Skeletal muscle tissue (tissue), 4 donors: ENCODE measurements around the gene GPR84. TPM values are rescaled to one million over a fixed set of nuclear protein-coding genes. Genes with fewer than 3 reads are reported as not detected.

ENCODE experiments used
- H3K27ac ChIP-seq: one replicate; pipeline ENCODE4 v1.7.0; 2013; ENCODE audit warnings: mild to moderate bottlenecking, low read depth, low read length, inconsistent platforms
- H3K27me3 ChIP-seq, 3 donors: one replicate each; pipeline ENCODE4 v1.7.0; 2013; ENCODE audit warnings: low read length in 3 of 3; ENCODE audit not compliant: control insufficient read depth in 3 of 3, insufficient read depth in 3 of 3
- H3K36me3 ChIP-seq, 3 donors: one replicate each; pipeline ENCODE4 v1.7.0; 2013; ENCODE audit warnings: low read length in 3 of 3; ENCODE audit not compliant: control insufficient read depth in 3 of 3, insufficient read depth in 3 of 3
- H3K4me1 ChIP-seq, 3 donors: one replicate each; pipeline ENCODE4 v1.7.0; 2013; ENCODE audit warnings: low read length in 3 of 3, mild to moderate bottlenecking in 3 of 3; ENCODE audit not compliant: control insufficient read depth in 3 of 3, insufficient read depth in 3 of 3
- H3K4me3 ChIP-seq, 3 donors: one replicate each; pipeline ENCODE4 v1.7.0; 2013; ENCODE audit warnings: low read length in 3 of 3
- H3K9ac ChIP-seq, 3 donors: one replicate each; pipeline ENCODE4 v1.7.0; 2013; ENCODE audit warnings: low read length in 3 of 3, mild to moderate bottlenecking in 3 of 3, moderate library complexity in 2 of 3, low read depth in 1 of 3
- H3K9me3 ChIP-seq, 3 donors: one replicate each; pipeline ENCODE4 v1.7.0; 2013; ENCODE audit warnings: low read length in 3 of 3; ENCODE audit not compliant: control insufficient read depth in 3 of 3
- total RNA-seq: library from RNA; depleted of rRNA; stranded (reverse); fragments of >200 nt; gene quantifications from one replicate; pipeline ENCODE4 v1.2.3, GENCODE V29; 2014
- donor health status: Osteomylitis.

Gene GPR84
- total RNA-seq, 1 donor from 2014 or later: not detected

DNA sequence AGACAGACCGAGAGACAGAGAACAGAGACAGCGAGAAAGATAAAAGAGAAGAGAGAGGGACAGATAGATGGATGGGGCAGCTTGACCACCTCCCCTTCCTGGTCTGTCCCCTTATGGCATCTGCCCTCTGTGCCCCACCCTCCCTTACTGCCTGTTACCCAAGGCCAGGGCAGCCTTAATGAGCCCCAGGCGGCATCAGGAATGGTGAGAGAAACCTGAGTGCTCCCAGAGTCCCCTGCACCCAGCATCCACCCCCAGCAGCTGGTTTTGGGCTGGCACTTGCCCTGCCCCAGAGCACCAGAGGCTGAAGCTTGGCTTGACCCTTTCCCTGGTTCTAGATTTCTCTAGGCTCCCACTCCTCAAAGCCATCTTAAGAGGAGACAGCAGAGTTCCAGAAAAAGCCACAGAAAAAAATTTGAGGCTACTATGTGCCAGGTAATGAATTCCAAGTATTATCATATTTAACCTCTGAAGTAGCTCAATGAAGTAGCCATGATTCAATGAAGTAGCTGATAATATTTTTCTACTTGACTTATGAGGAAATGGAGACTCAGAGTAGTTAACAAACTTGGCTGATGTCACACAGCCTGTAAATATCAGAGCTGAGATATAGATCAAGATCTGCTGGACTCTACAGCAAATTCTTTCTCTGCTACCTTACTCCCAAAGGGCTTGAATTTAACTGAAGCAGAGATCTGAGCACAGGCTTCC lies 22.3 kb upstream of the GPR84 start:
- Histone ChIP-seq H3K9me3 (no peaks in the 10 kb centered on the region), H3K27me3 (no peaks in the 10 kb centered on the region), H3K4me1 (peaks cover 29 to 60% (median 57%) of the 10 kb centered on the region in 3 donors), H3K4me3 (peak overlapping the region in 2 of 3 donors; percentile 43 to 45), H3K36me3 (no peaks in the 10 kb centered on the region), H3K9ac (peak overlapping the region in 1 of 3 donors; percentile 45), H3K27ac (peak overlapping the region; percentile 81)

GRCh38 chr12:54385251-54385914 lies 21.1 kb upstream of the GPR84 start:
- peak overlapping the region; percentile 61 to 88 (median 75) for H3K9ac ChIP-seq
- peak overlapping the region; percentile 56 to 79 (median 75) for H3K4me3 ChIP-seq
- H3K27ac ChIP-seq: peak overlapping the region; percentile 81
- no peaks in the 10 kb centered on the region for H3K27me3 ChIP-seq
- H3K36me3 ChIP-seq: peaks cover 0 to 4% (median 0%) of the 10 kb centered on the region in 3 donors
- H3K4me1 ChIP-seq: peaks cover 29 to 65% (median 62%) of the 10 kb centered on the region in 3 donors
- H3K9me3 ChIP-seq: no peaks in the 10 kb centered on the region

DNA sequence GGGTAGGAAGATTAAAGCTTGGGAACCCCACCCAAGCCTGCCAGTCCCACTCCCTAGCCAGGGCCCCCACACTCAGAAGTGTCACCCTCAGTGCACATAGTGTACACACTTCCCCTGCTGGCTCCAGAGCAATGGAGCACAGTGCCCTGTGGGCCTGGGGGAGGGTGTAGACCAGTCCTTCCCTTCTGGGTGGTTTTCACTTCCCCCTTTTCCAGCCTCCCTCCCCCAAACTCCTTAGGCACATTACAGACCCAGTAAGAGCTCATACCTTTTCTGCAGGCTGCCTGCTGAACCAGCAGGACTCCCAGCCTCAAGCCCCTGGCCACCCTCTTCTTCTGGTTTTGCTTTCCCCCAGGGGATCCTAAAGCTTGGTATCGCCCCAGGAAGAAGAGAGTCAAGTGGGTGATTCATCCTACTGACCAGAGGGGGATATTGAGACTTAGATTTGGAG lies 20.3 kb upstream of the GPR84 start, which contains the start of gene ZNF385A:
TSS of gene ZNF385A (minus strand) at position 143 of the 451 bp plus-strand sequence. CDS start 219 bp downstream, outside the sequence.
- H3K9me3 ChIP-seq: no peaks in the 10 kb centered on the region
- peaks cover 0 to 4% (median 0%) of the 10 kb centered on the region in 3 donors for H3K36me3 ChIP-seq
- no peaks in the 10 kb centered on the region for H3K27me3 ChIP-seq
- H3K27ac ChIP-seq: peak within 1 kb of the TSS; percentile 81
- H3K9ac ChIP-seq: peak within 1 kb of the TSS; percentile 61 to 88 (median 75)
- peaks cover 29 to 67% (median 67%) of the 10 kb centered on the region in 3 donors for H3K4me1 ChIP-seq
- H3K4me3 ChIP-seq: peak within 1 kb of the TSS; percentile 56 to 79 (median 75)

GRCh38 chr12:54383041-54383609 lies 18.8 kb upstream of the GPR84 start:
- no peaks in the 10 kb centered on the region for H3K27me3 ChIP-seq
- peak overlapping the region; percentile 34 for H3K27ac ChIP-seq
- peaks cover 0 to 4% (median 0%) of the 10 kb centered on the region in 3 donors for H3K36me3 ChIP-seq
- H3K4me3 ChIP-seq: peak overlapping the region in 1 of 3 donors; percentile 41
- H3K4me1 ChIP-seq: peaks cover 34 to 77% (median 71%) of the 10 kb centered on the region in 3 donors
- H3K9ac ChIP-seq: no peak overlapping the region
- H3K9me3 ChIP-seq: no peaks in the 10 kb centered on the region

- no peak overlapping the region for H3K4me3 ChIP-seq
- H3K36me3 ChIP-seq: peaks cover 0 to 10% (median 3%) of the 10 kb centered on the region in 3 donors
- no peaks in the 10 kb centered on the region for H3K27me3 ChIP-seq
- no peak overlapping the region for H3K27ac ChIP-seq
- H3K9ac ChIP-seq: no peak overlapping the region
- no peaks in the 10 kb centered on the region for H3K9me3 ChIP-seq
- H3K4me1 ChIP-seq: peaks cover 36 to 77% (median 68%) of the 10 kb centered on the region in 3 donors
Measured at GRCh38 chr12:54381136-54381535, 16.9 kb upstream of the GPR84 start.

DNA sequence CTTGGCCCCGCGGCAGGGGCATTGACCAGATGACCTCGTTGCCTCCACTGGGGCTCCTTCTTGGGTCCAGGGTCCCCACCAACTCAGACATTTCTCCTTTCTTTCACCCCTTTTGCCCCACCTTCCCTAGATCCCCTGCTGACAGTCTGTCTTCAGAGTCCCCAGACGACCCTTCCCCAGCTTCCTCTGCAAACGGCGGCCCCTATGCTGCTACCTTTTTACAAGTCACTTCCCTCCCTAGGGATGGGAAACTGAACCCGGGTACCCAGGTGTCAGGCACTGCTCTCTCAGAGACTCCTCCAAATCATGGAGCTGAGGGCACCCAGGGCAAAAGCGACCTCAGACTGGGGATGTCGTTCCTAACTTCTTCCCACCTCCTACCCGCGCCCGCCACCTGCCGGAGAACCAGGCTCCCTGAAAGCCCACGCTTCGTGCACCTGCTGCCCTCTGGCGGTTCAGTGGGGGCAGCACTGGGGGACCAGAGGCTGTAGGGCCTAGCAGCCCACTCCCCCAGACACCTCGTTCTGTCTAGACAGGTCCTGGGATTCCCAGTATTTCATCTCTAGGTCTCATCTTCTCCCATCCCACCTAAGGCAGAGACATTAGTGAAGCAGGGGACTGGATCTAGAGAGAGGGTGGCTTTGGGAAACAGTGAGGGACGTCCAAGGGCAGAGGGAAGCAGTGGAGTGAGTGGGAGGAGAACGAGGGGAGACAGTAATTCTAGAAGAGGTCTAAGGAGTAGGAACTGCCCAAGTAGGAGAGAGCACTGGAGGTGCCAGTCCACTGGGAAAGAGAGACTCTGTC lies 15.3 kb upstream of the GPR84 start:
- H3K4me1 ChIP-seq: peaks cover 38 to 79% (median 70%) of the 10 kb centered on the region in 3 donors
- peak overlapping the region; percentile 59 to 70 (median 67) for H3K9ac ChIP-seq
- peak overlapping the region; percentile 67 for H3K27ac ChIP-seq
- H3K4me3 ChIP-seq: peak overlapping the region; percentile 73 to 78 (median 77)
- no peaks in the 10 kb centered on the region for H3K9me3 ChIP-seq
- peaks cover 0 to 10% (median 3%) of the 10 kb centered on the region in 3 donors for H3K36me3 ChIP-seq
- H3K27me3 ChIP-seq: no peaks in the 10 kb centered on the region

GRCh38 chr12:54378796-54379397 lies 14.6 kb upstream of the GPR84 start:
- H3K9ac ChIP-seq: peak overlapping the region; percentile 61 to 70 (median 67)
- H3K36me3 ChIP-seq: peaks cover under 1 to 11% (median 3%) of the 10 kb centered on the region in 3 donors
- H3K27me3 ChIP-seq: no peaks in the 10 kb centered on the region
- peak overlapping the region; percentile 73 to 78 (median 77) for H3K4me3 ChIP-seq
- H3K9me3 ChIP-seq: no peaks in the 10 kb centered on the region
- peak overlapping the region; percentile 67 for H3K27ac ChIP-seq
- peaks cover 45 to 79% (median 69%) of the 10 kb centered on the region in 3 donors for H3K4me1 ChIP-seq

DNA sequence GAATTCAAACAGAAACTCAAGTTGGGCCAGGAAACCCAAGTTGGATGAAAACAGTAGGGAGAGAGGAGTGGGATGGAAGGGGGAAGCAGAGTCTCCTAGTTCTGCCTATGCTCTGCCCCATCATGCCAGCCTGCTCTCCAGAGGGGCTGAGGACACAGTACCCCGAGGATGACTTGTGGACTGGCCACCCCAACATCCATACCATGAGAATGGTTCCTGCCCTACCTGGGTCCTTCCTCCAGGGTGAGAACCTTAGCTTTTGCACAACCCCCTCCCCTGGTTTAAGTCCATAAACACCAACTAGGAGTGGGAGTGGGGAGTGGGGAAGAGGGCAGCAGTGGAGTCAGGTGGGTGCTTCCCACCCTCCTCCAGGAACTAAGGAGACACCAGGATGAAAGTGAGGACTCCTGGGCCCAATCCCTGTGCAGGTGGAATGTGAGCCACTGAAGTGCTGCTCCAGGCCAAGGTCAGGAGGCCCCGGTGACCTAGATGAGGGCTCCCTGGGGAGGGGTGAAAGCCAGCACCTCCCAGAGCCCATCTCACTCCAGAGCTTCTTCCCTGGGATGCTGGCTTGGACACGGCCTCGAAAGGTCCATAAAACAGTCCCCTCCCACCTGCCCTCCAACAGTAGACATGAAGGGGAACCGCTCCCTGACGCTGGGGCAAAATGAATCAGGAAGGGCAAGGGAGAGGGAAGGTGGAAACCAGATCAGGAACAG lies 13.7 kb upstream of the GPR84 start:
- Histone ChIP-seq H3K36me3 (peaks cover 3 to 14% (median 4%) of the 10 kb centered on the region in 3 donors), H3K4me3 (peak overlapping the region; percentile 36 to 66 (median 59)), H3K9me3 (no peaks in the 10 kb centered on the region), H3K9ac (peak overlapping the region; percentile 36 to 63 (median 57)), H3K27me3 (no peaks in the 10 kb centered on the region), H3K27ac (peak overlapping the region; percentile 58), H3K4me1 (peaks cover 49 to 75% (median 67%) of the 10 kb centered on the region in 3 donors)
